Cardiac septum (tissue), 1 donor: ENCODE measurements around the gene FILIP1L. TPM values are rescaled to one million over a fixed set of nuclear protein-coding genes. Genes with fewer than 3 reads are reported as not detected.

Source experiments
- DNase-seq: peaks from one replicate; pipeline ENCODE4 v3.0.0-alpha.2; 2020; ENCODE audit warnings: low spot score
- intact Hi-C: fragments of 100-400 bp; cut with DNase I; formaldehyde crosslinking; loops from one replicate; pipeline ENCODE4 v1.14.0; 2022
- total RNA-seq: library from RNA; stranded (reverse); fragmentation: NEBNext Ultra II Directional; extraction: Animal tissue kit (Norgen Biotek cat#: 25700); gene quantifications from one replicate; pipeline ENCODE4 v1.2.1, GENCODE V29; 2021
- donor health status: DM: no; HTN: no; CAD: no.

The FILIP1L gene
- total RNA-seq, 1 donor from 2014 or later, result 120 TPM

DNA sequence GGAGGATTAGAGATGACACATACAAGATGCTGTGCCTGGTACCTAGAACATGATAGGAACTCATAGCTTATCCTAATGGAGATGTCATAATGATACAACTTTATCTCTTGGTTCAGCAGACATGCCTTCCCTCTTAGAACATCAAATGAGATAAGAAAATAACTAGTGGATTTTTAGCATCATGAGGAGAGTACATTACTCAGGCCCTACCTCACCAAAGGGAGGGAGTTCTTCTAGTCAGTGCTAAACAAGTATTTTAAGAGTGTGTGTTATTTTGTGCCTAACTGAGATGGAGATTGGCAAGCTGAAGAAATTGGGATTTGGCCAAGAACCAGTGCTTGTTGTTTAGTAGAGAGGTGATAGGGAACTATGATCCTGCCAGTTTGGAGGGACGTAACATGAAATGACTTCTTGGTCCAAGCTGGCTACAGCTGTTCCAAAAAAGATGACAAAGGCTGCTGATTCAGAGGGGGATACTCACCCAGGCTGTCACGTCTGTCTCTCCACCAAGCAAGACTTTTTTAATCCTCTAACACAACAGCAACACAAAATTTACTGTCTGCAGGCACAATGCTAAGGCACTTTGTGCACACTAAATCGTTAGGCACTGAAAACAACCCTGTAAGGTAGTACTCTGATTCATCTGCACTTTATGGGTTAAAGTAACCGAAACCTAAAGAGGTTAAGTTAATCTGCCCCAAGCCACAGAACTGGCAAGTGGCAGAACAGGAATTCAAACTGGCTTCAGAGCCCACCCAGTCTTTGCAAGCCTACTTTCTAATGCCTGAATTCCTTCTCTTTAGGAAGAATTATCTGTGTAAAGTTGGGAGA, 170.2 kb downstream of the FILIP1L start:
- no peak for DNase-seq
- intact Hi-C loops, result loop anchor here (5.0 kb wide), 1 partner anchor 98 kb away; no protein-coding TSS in a partner anchor

DNA sequence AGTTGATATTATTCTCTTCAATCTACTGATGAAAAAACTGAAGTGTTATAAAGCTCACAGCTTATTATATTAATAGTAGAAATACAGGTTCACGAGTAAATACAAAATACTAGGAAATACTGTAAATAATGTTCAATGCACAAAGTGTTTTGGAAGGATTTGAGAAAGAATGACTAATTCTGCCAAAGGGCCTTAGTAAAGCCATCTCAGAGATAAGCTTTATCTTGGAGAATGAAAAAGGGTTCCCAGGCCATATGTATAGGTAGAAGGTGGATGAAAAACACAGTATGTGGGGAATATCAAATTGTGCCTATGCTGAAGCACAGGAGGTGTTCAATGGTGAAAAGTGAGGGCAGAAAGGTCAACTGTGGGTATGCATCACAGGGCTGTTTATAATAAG, 173.1 kb downstream of the FILIP1L start:
- intact Hi-C loops, result loop anchor here (5.0 kb wide), 1 partner anchor 101 kb away; no protein-coding TSS in a partner anchor
- DNase-seq, result no peak

DNA sequence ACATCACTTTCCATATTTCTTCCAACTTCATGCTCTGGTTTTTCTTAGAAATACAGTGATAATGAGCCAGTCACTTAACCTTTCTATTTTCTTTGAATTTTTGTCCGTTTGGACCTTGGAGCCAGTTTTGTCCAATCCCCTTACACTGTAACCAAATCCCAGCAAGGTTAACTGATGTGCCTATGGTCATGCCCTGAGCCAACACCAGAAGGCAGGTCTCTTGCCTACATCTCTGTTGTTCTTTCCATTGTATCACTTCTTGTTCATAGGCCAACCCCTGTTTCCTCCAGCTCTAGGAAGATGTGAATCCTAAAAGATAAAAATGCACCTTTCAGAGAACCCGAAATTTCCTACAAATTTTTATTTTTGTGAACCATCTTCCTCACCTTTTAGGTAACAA, 174.0 kb downstream of the FILIP1L start:
- DNase-seq, result no peak
- intact Hi-C loops, result loop anchor here (5.0 kb wide), 1 partner anchor 102 kb away; no protein-coding TSS in a partner anchor

DNA sequence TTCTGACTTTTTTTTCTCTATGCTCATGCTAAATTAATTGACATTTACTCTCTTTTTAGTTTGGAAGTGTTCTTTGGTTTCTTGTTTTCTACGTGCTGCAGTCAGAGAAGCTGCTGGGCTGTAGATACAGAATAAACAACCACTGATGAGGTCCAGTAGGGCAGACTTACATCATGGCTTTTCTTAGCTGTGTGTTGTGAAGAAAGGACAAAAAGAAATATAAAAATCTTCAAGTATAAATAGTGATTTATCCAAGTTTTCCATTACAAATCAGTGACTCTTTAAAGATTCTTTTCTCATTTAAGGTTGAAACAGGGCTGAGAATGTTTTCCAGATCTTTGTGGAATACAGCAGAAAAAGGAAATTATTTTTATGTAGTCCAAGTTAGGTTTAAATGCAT, 174.4 kb downstream of the FILIP1L start:
- intact Hi-C loops, result loop anchor here (5.0 kb wide), 2 partner anchors 67 to 102 kb away; no protein-coding TSS in a partner anchor

DNA sequence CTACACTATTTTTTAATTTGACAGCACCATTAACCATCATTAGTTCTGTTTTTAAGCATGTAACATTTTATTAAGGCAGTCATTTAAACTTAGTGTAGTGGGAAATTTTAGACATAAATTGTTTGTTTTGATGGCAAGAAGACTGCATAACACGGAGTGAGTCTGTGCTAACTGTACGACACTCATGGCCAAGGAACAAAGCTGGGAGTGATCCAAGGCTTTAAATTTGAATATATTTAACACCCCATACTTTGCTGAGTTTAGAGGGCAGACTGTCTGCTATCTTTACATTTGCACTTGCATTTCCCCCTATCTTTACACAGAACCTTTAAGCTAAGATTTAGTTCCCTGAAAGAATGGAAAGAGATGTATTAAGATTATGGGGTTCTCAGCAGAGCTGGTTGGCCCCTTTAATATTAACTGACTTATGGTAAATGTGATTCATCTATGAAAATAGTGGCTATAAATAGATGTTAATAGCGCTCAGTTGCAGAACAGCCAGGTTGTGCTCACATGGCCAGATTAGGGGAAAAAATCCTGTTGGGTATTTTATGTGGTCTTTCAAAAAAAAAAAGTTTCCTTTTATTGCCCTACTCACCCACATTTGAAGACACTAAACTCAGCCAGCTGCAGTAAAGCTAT, 175.9 kb downstream of the FILIP1L start:
- intact Hi-C loops, result loop anchor here (5.0 kb wide), 1 partner anchor 69 kb away; no protein-coding TSS in a partner anchor
- no peak for DNase-seq

More for the DNA sequence above, 174.4 kb downstream of the FILIP1L start:
- no peak for DNase-seq

DNA sequence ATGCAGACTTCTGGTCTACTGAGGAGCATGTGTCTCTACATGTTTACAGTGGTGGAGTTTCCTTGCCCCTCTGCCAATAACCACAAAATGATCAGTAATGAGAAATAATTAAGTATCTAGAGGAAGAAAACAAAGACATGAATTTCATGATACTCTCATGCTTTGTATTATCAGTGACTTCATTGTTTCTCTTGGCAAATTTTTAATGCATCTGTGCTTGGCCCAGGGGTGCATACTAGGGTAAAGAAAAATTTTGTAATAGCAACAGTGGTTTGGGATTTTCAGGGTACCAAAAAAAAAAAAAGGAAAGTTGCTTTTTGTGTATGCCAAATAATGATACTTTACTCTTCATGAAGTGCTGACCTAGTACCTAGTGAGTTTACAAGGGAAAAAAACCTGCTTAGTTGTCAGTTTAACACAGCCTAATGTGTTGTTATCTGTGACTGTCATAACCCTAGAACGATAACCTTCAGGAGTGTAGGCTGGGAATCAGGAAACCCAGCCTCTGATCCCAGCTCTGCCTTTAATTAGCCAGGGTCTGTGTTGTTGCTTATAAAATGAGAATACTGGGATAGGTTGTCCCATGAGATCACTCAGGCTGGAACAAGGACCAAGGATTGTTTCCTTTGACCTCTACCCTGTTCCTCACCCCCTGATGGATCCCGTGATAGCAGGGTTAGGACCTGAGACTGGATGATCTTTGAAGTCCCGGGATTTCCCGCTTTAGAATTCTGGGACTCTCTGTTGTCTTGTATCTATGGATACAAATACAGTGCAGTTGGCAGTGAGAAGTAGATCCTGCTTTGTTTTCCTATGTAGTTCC, 179.1 kb downstream of the FILIP1L start:
- intact Hi-C loops, result loop anchor here (5.0 kb wide), 1 partner anchor 72 kb away; no protein-coding TSS in a partner anchor
- DNase-seq, result no peak

DNA sequence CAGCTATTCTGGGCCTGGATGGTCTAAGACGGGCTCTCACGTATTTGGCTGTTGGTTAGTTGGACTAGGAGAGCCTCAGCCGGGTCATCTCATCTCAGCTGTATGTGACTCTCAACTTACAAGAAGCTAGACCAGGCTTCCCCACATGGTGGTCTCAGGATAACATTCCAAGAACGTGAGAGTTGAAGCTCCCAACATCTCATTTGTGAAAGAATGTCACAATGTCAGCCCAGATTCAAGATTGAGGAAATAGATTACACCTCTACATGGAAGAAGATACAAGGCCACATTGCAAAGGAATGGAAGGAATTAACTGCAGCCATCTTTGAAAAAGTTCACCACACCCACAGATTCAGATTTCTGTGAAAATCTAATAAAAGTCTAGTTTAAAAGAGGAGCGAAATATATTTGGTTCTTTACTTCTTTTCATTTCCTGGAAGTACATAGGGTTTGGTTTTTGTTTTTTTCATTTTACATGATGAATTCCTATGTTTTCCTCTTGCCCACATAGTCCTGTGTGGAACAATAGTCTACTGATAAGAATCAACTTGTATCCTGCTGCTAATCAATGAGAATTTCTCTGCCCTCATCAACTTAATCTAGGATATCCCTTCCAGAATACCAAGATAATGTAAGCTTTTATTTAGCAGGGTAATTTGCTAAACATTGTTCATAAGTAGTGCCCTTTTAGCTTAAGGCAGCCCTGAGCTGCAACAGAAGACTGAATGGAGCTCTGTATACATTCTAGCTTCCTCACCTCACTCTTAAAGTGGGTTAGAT, 180.1 kb downstream of the FILIP1L start:
- DNase-seq, result no peak
- intact Hi-C loops, result no loop called here

DNA sequence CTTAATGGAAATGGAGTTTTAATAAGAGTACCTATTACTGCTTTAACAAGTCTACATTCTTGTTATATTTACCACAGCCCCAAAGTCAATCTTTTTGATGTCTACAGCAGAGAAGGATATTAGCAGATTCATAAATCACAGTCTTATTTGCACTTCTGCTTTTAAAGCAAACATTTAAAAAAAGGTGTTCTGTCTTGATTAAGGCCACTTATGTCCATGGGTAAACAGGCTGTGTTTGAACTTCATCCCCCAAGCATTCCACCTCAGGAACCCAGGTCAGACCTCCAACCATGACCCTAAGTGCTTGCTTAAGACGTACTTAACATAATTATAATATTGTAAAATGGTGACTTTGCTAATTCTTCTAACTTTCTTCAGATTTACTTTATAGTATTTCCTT, 183.2 kb downstream of the FILIP1L start:
- intact Hi-C loops, result no loop called here
- DNase-seq, result no peak

DNA sequence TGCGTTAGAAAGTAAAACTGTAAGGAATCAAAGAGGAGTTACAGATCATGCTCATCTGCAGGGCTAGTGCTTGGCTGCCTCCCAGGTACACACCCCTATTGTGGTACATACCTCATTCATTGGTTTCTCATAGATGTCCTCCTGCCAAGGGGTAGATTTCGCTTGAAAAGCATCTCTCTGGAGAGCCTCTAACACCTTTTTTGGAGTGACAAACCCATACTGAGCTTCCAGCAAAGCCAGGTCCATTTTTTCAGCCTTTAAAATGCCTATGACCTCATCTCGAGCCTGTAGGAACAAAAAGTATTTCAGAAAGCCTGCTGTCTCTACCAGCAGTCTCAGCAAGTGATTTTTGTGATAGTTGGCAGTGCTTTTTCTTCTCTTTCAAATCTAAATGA, 184.6 kb downstream of the FILIP1L start:
- no peak for DNase-seq
- intact Hi-C loops, result no loop called here

DNA sequence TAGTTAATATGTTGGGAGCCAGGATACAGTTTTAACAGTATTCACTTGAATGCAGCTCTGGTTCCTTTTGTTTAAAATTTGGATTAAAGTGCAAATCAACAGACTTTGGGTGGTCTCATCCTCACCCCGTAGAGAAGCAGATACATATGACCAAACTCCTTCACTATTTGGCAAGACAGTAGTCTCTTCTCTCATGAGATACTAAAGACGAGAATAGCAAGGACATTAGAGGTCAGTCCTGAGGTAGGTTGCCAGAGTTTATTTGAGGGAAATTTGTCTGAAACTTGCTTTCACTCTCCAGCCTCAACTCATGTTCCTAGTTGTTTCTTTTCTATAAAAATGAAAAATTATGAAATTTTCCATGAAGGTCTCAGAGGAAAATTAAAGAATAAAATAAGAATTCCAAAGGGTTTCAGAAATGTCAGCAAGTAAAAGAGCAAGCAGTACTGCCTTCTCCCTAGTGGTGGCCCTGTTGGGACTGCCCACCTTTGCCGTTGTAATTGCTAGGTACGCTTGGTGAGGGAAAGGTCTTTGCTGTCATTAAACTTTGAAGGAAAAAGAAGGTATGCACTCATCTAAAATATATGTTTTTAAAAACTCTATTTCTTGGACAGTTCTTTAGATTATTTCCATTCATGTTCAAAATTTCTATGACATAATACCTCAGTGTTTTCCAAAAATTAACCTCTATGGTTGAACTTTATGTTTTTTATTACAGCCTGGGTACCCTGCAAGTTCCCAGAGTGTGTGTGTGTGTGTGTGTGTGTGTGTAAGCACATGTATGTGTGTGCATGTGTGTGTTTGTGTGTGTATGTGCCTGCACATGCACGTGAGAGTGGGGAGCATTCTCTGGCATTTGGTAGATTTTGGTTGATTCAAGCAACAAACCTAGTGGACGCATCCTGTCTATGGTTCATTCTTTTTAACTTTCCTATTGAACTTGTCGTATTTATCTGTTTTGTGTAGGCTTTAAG, 185.2 kb downstream of the FILIP1L start:
- intact Hi-C loops, result no loop called here
- no peak for DNase-seq

DNA sequence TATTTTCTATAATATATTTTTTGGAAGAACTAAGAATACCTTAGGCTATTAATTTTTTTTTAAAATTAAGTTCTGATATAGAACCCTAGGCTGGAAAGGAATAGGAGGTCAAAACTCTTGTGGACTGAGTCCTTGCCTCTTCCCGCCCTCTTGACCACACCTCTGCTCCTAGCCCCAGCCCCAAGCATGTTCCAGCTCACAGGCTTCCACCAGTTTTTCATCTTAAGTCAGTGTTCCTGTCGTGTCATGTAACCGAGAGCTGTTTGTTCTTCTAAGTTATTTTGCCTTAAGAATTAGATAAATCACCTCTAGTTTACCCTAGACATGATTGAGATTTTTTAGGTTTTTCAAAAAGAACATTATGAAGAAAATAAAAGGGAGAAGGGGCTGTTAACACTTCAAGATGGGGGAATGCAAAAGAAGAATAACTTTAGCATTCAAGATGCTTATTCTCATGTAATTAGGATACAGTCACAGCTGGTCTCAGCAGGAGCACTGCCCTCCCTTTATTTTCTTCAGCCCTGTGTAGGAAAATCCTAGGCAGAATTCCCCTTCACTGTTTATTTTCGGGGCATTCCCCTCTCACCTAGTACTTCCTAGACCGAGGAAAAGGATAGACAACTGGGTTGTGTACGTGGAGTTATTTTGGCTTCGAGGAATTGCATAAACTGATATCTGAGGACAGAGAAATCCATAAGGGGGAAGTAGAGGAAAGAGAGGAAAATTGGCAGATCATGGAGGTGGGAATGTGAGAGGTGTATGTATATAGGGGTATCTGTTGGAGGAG, 186.4 kb downstream of the FILIP1L start:
- no peak for DNase-seq
- intact Hi-C loops, result no loop called here

DNA sequence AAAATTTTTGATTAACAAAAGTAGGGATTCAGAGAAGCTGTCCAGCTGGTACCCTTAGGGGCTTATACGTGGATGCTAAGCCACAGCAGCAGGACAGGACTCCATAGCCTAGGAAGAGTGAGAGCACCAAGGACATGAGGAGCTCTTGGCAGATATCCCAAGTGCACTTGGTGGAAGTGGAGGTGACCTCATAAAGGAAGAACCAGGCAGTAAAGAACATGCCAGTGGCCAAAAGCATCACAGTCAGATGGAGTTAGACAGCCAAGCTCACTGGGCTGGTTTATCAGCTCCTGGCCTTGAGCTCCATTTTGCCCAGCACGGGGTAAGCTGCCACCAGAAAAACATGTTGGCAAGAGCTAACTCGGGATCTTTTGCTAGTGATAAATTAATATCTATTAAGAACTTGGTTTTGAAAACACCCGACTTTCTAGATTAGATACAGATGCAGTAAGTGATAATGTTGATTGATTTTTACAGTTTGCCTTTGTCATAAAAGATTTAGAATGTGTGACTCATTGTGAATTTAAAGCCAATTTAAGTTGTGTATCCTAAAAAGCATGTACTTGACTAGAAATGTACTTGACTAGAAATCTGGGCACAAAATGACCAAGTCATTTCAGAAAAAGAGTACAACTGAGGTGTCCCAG, 188.6 kb downstream of the FILIP1L start:
- intact Hi-C loops, result no loop called here
- no peak for DNase-seq

DNA sequence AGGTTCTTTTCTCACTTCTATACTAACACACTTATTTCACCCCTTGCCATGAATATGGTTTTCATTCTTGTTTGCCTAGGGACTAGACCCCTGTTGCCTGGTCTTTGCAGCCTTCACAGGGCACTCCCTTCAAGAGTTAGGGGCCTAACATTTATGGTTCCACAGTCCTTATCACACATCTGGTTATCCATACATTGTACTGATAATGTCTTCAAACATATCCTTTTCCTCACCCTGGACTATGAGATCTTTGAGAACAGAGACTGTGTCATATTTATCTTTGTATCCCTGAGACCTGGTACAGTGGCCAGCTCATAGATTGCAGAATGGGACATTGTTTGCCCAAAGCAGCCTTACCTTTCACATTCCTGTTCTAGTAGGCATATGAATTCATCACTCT, 190.4 kb downstream of the FILIP1L start:
- DNase-seq, result no peak

DNA sequence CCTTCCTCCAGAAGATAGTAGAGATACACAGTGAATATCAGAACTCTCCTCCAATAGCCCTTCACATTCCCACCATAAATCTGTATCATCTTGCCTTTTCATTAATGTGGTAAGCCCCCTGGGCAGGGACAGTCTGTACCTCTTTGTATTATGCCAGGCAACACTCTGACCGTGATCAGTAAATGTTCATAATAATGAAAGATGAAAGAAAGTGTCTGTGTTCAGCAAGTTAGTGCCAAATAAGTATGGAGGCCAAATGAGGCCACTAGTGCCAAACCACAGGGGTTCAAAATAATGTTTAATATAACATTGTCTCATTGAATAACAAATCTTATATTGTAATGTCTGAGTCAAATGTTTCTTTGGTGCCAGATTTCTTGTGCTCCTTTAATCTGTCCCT, 192.3 kb downstream of the FILIP1L start:
- intact Hi-C loops, result loop anchor here (5.0 kb wide), 2 partner anchors 40 to 75 kb away; no protein-coding TSS in a partner anchor

More for the DNA sequence above, 190.4 kb downstream of the FILIP1L start:
- intact Hi-C loops, result loop anchor here (5.0 kb wide), 2 partner anchors 42 to 77 kb away; no protein-coding TSS in a partner anchor

DNA sequence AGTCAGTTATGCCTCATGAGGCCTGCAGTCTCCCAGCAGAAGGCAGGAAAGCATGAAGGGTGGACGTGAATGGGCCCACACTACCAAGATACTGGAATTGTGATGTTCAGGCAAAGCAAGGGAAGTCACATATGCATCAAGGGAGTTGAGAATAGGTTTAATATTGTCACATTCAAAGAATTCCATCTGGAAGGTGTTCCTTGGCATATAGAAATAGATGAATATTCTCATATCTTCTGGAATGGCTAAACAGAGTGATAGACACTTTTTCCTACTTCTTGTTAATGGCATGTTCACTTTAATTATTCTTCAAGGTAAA, 193.0 kb downstream of the FILIP1L start:
- intact Hi-C loops, result loop anchor here (5.0 kb wide), 2 partner anchors 39 to 74 kb away; no protein-coding TSS in a partner anchor
- no peak for DNase-seq

More for the DNA sequence above, 192.3 kb downstream of the FILIP1L start:
- no peak for DNase-seq
